Spleen (tissue), 11 donors: ENCODE results near the gene ADAP1. TPM values are rescaled to one million over a fixed set of nuclear protein-coding genes. Genes with fewer than 3 reads are reported as not detected.

Experiments
- DNase-seq: peaks from one replicate; pipeline ENCODE4 v3.0.0-alpha.2; 2020
- H3K27ac ChIP-seq, 8 donors: fragments of 200-600 bp; sonication (generic) in 7 of 8; 1 replicate in 4 of 8; 2 replicates in 4 of 8; pipeline versions ENCODE4 v1.5.0 to v1.8.0; 2016 to 2021; ENCODE audit warnings: inconsistent platforms in 4 of 8, mild to moderate bottlenecking in 4 of 8, moderate library complexity in 1 of 8
- H3K27me3 ChIP-seq, 7 donors: fragments of 200-600 bp; sonication (generic) in 6 of 7; replicated peaks in 1 of 7; 1 replicate in 4 of 7; 2 replicates in 3 of 7; pipeline versions ENCODE4 v1.5.0 to v1.8.0; 2016 to 2021; ENCODE audit warnings: inconsistent platforms in 3 of 7, mild to moderate bottlenecking in 1 of 7
- H3K36me3 ChIP-seq, 6 donors: fragments of 200-600 bp; sonication (generic) in 5 of 6; 1 replicate in 4 of 6; 2 replicates in 2 of 6; pipeline versions ENCODE4 v1.5.0 to v1.8.0; 2016 to 2021; ENCODE audit warnings: inconsistent platforms in 2 of 6
- H3K4me1 ChIP-seq, 6 donors: fragments of 200-600 bp; sonication (generic) in 5 of 6; 1 replicate in 3 of 6; 2 replicates in 3 of 6; pipeline versions ENCODE4 v1.5.0 to v1.8.0; 2016 to 2021; ENCODE audit warnings: inconsistent platforms in 3 of 6
- H3K4me3 ChIP-seq, 8 donors: fragments of 200-600 bp; sonication (generic) in 7 of 8; 1 replicate in 4 of 8; 2 replicates in 4 of 8; pipeline versions ENCODE4 v1.5.0 to v1.8.0; 2016 to 2021; ENCODE audit warnings: inconsistent platforms in 4 of 8, mild to moderate bottlenecking in 4 of 8, moderate library complexity in 2 of 8
- H3K9me3 ChIP-seq, 8 donors: fragments of 200-600 bp; sonication (generic) in 7 of 8; 1 replicate in 4 of 8; 2 replicates in 4 of 8; pipeline versions ENCODE4 v1.5.0 to v1.8.0; 2016 to 2021; ENCODE audit warnings: inconsistent platforms in 4 of 8
- CTCF ChIP-seq, 11 experiments: fragments of 200-600 bp in 7 of 11; fragments of 450-650 bp in 4 of 11; sonication (generic) in 4 of 11; IDR thresholded peaks in 8 of 11; conservative IDR thresholded peaks in 3 of 11; 1 replicate in 7 of 11; 2 replicates in 4 of 11; pipeline versions ENCODE4 v1.4.0 to v1.8.0; 2016 to 2021; ENCODE audit warnings: antibody characterized with exemption in 11 of 11, inconsistent platforms in 4 of 11, mild to moderate bottlenecking in 1 of 11
- POLR2A ChIP-seq, 3 donors: fragments of 450-650 bp; IDR thresholded peaks; one replicate each; pipeline ENCODE4 v1.5.1; 2017; ENCODE audit warnings: antibody characterized with exemption in 3 of 3, mild to moderate bottlenecking in 1 of 3
- POLR2AphosphoS5 ChIP-seq, 3 donors: sonication (generic); formaldehyde crosslinking; IDR thresholded peaks; one replicate each; pipeline ENCODE4 v1.5.1; 2017; ENCODE audit warnings: antibody characterized with exemption in 3 of 3
- WGBS, 5 donors: extraction: QIAGEN DNeasy Blood & Tissue Kit in 3 of 5; methylation state at CpG; one replicate each; pipeline versions ENCODE4 v1.1.5 to v1.1.7; 2013 to 2018; 5-methylcytosine and 5-hydroxymethylcytosine counted together
- intact Hi-C: fragments of 100-400 bp; cut with DNase I; formaldehyde crosslinking; loops from one replicate; pipeline ENCODE4 v1.15.0; 2023; ENCODE audit warnings: low total_unique reads
- polyA plus RNA-seq, 3 donors: library from polyadenylated mRNA; stranded (reverse); fragments of 200-250 nt; gene quantifications; one replicate each; pipeline ENCODE4 v1.2.1, GENCODE V29; 2013
- total RNA-seq, 7 donors: library from RNA; depleted of rRNA in 3 of 7; stranded (reverse); fragments of >200 nt in 3 of 7; fragmentation: NEBNext Ultra II Directional in 4 of 7; extraction: Animal tissue kit (Norgen Biotek cat#: 25700) in 4 of 7; gene quantifications; one replicate each; pipeline versions ENCODE4 v1.1.0 to v1.2.1, GENCODE V29; 2016 to 2021
- donor health status: healthy with polysubstance abuse.
- donor health status: DM: no; HTN: no; CAD: no; lungs with moderate emphysema.
- donor health status: DM: no; HTN: no; CAD: no.
- donor health status: Bipolar disorder and iron deficiency.
- donor health status: healthy.
- donor health status: DM: no; HTN: no; CAD: no.
- donor health status: DM: yes; HTN: yes; CAD: no.

ADAP1 gene
- total and polyA plus RNA-seq, 10 donors: 8.7 to 38.6 (median 22.7) TPM

DNA sequence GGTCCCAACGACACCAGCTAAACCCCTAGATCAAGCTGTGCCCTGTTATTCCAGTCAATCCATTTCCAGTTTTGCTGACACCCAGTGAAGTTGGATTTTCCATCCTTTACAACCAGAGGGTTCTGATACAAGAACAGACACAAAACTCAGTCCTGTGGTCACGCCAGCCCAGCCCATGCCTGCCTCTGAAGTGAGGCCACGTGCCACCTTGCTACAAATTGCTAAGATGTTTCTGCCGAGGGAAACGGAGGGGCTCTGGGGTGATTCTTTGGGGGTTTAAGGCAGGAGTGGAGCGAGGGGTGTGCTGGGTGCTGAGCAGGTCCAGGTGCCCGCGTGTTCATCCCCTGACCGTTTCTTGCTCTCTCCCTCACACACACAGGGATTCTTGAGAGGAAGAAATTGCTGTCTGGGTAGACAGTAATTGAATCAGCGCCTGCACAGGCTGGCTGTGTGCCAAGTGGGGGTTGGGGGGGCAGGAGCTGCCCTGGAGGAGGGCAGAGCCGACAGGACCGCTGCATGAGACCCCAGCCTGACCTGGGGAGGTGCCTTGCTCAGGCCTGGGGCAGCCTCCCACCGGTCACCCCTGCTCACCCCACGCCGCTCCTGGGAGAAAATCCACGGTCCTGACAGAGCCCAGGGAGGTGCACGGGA, 38.1 kb downstream of the ADAP1 start:
- H3K36me3 ChIP-seq: peaks cover 0 to 22% (median 0%) of the 10 kb centered on the region in 6 donors
- no peaks in the 10 kb centered on the region for H3K9me3 ChIP-seq
- DNase-seq: peak; percentile 64
- intact Hi-C loops: no loop called here
- H3K27ac ChIP-seq: no peak overlapping the region
- WGBS, 5 donors: 69 to 78% (median 74%) methylated on average over 10 to 17 of the region's 17 CpGs
- no peaks in the 10 kb centered on the region for H3K27me3 ChIP-seq
- no peak for TF ChIP-seq POLR2AphosphoS5 (IDR thresholded peaks at IDR 0.05)
- no peak for TF ChIP-seq CTCF (IDR thresholded peaks at IDR 0.05 in 8 of 11, conservative IDR thresholded peaks at IDR 0.05 in 3 of 11)
- TF ChIP-seq POLR2A (IDR thresholded peaks at IDR 0.05): no peak
- H3K4me3 ChIP-seq: no peak overlapping the region
- H3K4me1 ChIP-seq: peaks cover 0 to 47% (median 7%) of the 10 kb centered on the region in 6 donors

DNA sequence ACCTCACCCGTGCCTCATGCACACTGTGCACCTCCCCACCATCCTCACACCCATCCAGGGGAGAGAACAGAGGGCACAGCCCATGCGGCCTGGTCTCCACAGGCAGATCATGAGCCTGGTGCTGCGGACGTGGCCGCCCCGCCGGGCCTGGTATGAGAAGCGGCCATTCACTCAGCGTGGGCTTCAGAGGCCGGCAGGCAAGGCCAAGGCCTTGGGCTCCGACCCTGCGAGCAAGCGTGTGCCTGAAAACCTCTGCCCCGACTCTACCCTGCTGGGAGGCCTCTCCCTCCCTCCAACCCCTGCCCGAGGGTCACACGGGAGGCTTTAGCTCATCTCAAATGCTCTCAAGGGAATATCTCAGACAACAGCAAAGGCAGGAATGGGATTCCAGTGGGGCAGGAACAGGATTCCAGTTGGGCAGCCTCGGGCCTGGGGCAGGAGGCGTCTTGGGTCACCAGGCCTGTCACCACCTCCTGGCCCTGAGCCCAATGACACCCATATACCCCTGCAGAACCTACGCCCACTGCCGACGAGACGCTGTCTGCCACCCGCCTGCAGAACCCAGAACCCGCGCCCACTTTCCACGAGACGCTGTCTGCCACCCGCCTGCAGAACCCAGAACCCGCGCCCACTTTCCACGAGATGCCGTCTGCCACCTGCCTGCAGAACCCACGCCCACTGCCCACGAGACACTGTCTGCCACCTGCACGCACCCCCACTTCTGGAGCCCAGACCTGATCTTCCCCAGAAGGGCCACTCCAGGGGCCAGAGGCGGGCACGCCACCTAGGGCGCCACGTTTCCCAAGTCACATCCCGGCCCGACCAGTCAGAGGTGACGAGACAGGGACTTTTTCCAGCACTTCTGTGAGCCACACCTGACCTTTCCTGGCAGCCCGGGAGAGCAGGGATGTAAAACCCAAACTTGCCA, 38.9 kb downstream of the ADAP1 start:
- DNase-seq: peak; percentile 70
- WGBS, 5 donors: 75 to 91% (median 89%) methylated on average over 34 to 43 of the region's 43 CpGs
- peaks cover 3 to 46% (median 6%) of the 10 kb centered on the region in 6 donors for H3K4me1 ChIP-seq
- H3K36me3 ChIP-seq: peaks cover 0 to 22% (median 0%) of the 10 kb centered on the region in 6 donors
- H3K9me3 ChIP-seq: no peaks in the 10 kb centered on the region
- no peak overlapping the region for H3K27ac ChIP-seq
- no peaks in the 10 kb centered on the region for H3K27me3 ChIP-seq
- intact Hi-C loops: no loop called here
- TF ChIP-seq POLR2AphosphoS5 (IDR thresholded peaks at IDR 0.05): no peak
- TF ChIP-seq POLR2A (IDR thresholded peaks at IDR 0.05): no peak
- TF ChIP-seq CTCF (IDR thresholded peaks at IDR 0.05 in 8 of 11, conservative IDR thresholded peaks at IDR 0.05 in 3 of 11): no peak
- no peak overlapping the region for H3K4me3 ChIP-seq

GRCh38 chr7:914521-915194, 39.8 kb downstream of the ADAP1 start:
- H3K4me1 ChIP-seq: peaks cover 12 to 47% (median 15%) of the 10 kb centered on the region in 6 donors
- TF ChIP-seq CTCF (IDR thresholded peaks at IDR 0.05 in 8 of 11, conservative IDR thresholded peaks at IDR 0.05 in 3 of 11) (no peak), POLR2AphosphoS5 (IDR thresholded peaks at IDR 0.05) (no peak), POLR2A (IDR thresholded peaks at IDR 0.05) (no peak)
- peaks cover 0 to 22% (median 0%) of the 10 kb centered on the region in 6 donors for H3K36me3 ChIP-seq
- WGBS, 5 donors: 87 to 94% (median 92%) methylated on average over 9 to 16 of the region's 16 CpGs
- H3K27ac ChIP-seq: no peak overlapping the region
- no peak overlapping the region for H3K4me3 ChIP-seq
- no peaks in the 10 kb centered on the region for H3K9me3 ChIP-seq
- DNase-seq: no peak
- intact Hi-C loops: no loop called here
- no peaks in the 10 kb centered on the region for H3K27me3 ChIP-seq
